HCT116 (cell line): ENCODE results near the gene TRPM4. TPM values are rescaled to one million over a fixed set of nuclear protein-coding genes. Genes with fewer than 3 reads are reported as not detected.

Experiments
- ATAC-seq: fragments of 200-7000 bp; cut with Tn5 transposase; 2 replicates; pipeline ENCODE4 v1.9.1; 2020; ENCODE audit warnings: mild to moderate bottlenecking, moderate library complexity
- BruUV-seq: library from RNA; stranded (reverse); fragments of 400-500 nt; replicated peaks from 2 replicates; lab custom pipeline; 2021; lab: Mats Ljungman, UMichigan
- CTCF ChIA-PET: fragments of 300-600 bp; sonication (Branson Sonifier 250); formaldehyde crosslinking; loops from one replicate; lab custom pipeline; 2021; ENCODE audit warnings: antibody characterized with exemption; lab: Charles Lee
- POLR2A ChIA-PET: fragments of 300-600, 350-600 bp; sonication (Branson Sonifier 250); formaldehyde crosslinking; loops from one replicate; lab custom pipeline; 2021; ENCODE audit warnings: antibody characterized with exemption; lab: Charles Lee
- RAD21 ChIA-PET, 2 experiments: fragments of 300-600 bp; sonication (Branson Sonifier 250); formaldehyde crosslinking; loops; one replicate each; lab custom pipeline; 2023; ENCODE audit warnings: low total read pairs in 2 of 2; ENCODE audit not compliant: uncharacterized antibody in 2 of 2, unreplicated experiment in 2 of 2, low non-redundant PET in 1 of 2; lab: Charles Lee
- DNase-seq: peaks from one replicate; pipeline ENCODE4 v3.0.0-alpha.2; 2010; ENCODE audit warnings: low read depth, low spot score
- H2AFZ ChIP-seq: fragments of 200-600 bp; shearing (Covaris generic), sonication (generic); 2 replicates; pipeline ENCODE4 v1.6.1; 2017; ENCODE audit warnings: low read depth, mixed run types, mixed read lengths, antibody characterized with exemption, low read length; ENCODE audit not compliant: poor library complexity, severe bottlenecking
- H3K27ac ChIP-seq: 2 replicates; pipeline ENCODE4 v1.5.1; 2012; ENCODE audit warnings: low read depth, low read length
- H3K27me3 ChIP-seq: fragments of 200-600 bp; sonication (generic); 2 replicates; pipeline ENCODE4 v1.6.1; 2016; ENCODE audit warnings: mixed run types, low read length, mixed read lengths; ENCODE audit not compliant: insufficient read depth
- H3K36me3 ChIP-seq, 2 experiments: fragments of 200-500 bp in 1 of 2; fragments of 200-600 bp in 1 of 2; sonication (Bioruptor generic) in 1 of 2; sonication (generic) in 1 of 2; 2 replicates each; pipeline versions ENCODE4 v1.5.1 to v1.6.1; 2014 to 2016; ENCODE audit warnings: low read length in 2 of 2, inconsistent platforms in 1 of 2, mixed read lengths in 1 of 2, mixed run types in 1 of 2; ENCODE audit not compliant: insufficient read depth in 2 of 2, control insufficient read depth in 1 of 2
- H3K4me1 ChIP-seq, 2 experiments: fragments of 200-600 bp in 1 of 2; sonication (generic) in 1 of 2; 2 replicates each; pipeline versions ENCODE4 v1.5.1 to v1.6.1; 2012 to 2017; ENCODE audit warnings: low read length in 2 of 2, inconsistent platforms in 1 of 2, mild to moderate bottlenecking in 1 of 2, mixed read lengths in 1 of 2, mixed run types in 1 of 2, moderate library complexity in 1 of 2; ENCODE audit not compliant: insufficient read depth in 2 of 2, control insufficient read depth in 1 of 2
- H3K4me2 ChIP-seq: fragments of 200-600 bp; sonication (generic); 2 replicates; pipeline ENCODE4 v1.6.1; 2017; ENCODE audit warnings: mixed run types, low read length, mixed read lengths
- H3K4me3 ChIP-seq, 2 experiments: fragments of 200-600 bp in 1 of 2; sonication (generic) in 1 of 2; replicated peaks in 1 of 2; 2 replicates each; pipeline ENCODE4 v1.5.1; 2011 to 2016; ENCODE audit warnings: low read length in 2 of 2, control low read depth in 1 of 2, low read depth in 1 of 2, mild to moderate bottlenecking in 1 of 2, mixed read lengths in 1 of 2, mixed run types in 1 of 2
- H3K79me2 ChIP-seq: fragments of 200-600 bp; sonication (generic); 2 replicates; pipeline ENCODE4 v1.6.1; 2017; ENCODE audit warnings: mild to moderate bottlenecking, mixed run types, low read length, moderate library complexity, mixed read lengths; ENCODE audit not compliant: insufficient read depth
- H3K9ac ChIP-seq: fragments of 200-600 bp; sonication (generic); 2 replicates; pipeline ENCODE4 v1.6.1; 2016; ENCODE audit warnings: low read length, mixed read lengths
- H3K9me2 ChIP-seq: fragments of 200-600 bp; sonication (generic), shearing (Covaris generic); 2 replicates; pipeline ENCODE4 v1.6.1; 2017; ENCODE audit warnings: mixed run types, mild to moderate bottlenecking, moderate library complexity; ENCODE audit not compliant: insufficient read depth
- H3K9me3 ChIP-seq, 2 experiments: fragments of 200-500 bp in 1 of 2; fragments of 200-600 bp in 1 of 2; sonication (Bioruptor generic) in 1 of 2; sonication (generic) in 1 of 2; 2 replicates each; pipeline ENCODE4 v1.6.1; 2014 to 2017; ENCODE audit warnings: low read length in 2 of 2, mixed read lengths in 2 of 2, inconsistent platforms in 1 of 2, low read depth in 1 of 2, mild to moderate bottlenecking in 1 of 2, mixed run types in 1 of 2, moderate library complexity in 1 of 2; ENCODE audit not compliant: control insufficient read depth in 1 of 2, insufficient read depth in 1 of 2
- H4K20me1 ChIP-seq: fragments of 200-600 bp; sonication (generic), shearing (Covaris generic); 2 replicates; pipeline ENCODE4 v1.6.1; 2017; ENCODE audit warnings: mixed run types, mild to moderate bottlenecking, moderate library complexity; ENCODE audit not compliant: insufficient read depth
- CBX3 ChIP-seq: IDR thresholded peaks from 2 replicates; pipeline ENCODE4 v1.6.1; 2012; ENCODE audit warnings: low read depth
- CEBPB ChIP-seq: IDR thresholded peaks from 2 replicates; pipeline ENCODE4 v1.6.1; 2012; ENCODE audit warnings: low read depth
- ELF1 ChIP-seq: IDR thresholded peaks from 2 replicates; pipeline ENCODE4 v1.6.1; 2012; ENCODE audit warnings: low read depth, borderline replicate concordance
- EZH2phosphoT487 ChIP-seq: fragments of 200-600 bp; IDR thresholded peaks from 2 replicates; pipeline ENCODE4 v1.6.1; 2018; ENCODE audit warnings: antibody characterized with exemption, borderline replicate concordance
- FOSL1 ChIP-seq: IDR thresholded peaks from 2 replicates; pipeline ENCODE4 v1.6.1; 2012; ENCODE audit warnings: low read depth
- JUND ChIP-seq: IDR thresholded peaks from 2 replicates; pipeline ENCODE4 v1.6.1; 2012
- POLR2AphosphoS5 ChIP-seq: IDR thresholded peaks from 2 replicates; pipeline ENCODE4 v1.6.1; 2011; ENCODE audit warnings: mild to moderate bottlenecking, low read depth, low read length, moderate library complexity
- SIN3A ChIP-seq: IDR thresholded peaks from 2 replicates; pipeline ENCODE4 v1.6.1; 2012; ENCODE audit warnings: low read depth
- SP1 ChIP-seq: IDR thresholded peaks from 2 replicates; pipeline ENCODE4 v1.6.1; 2012; ENCODE audit warnings: low read depth
- SRF ChIP-seq: IDR thresholded peaks from 2 replicates; pipeline ENCODE4 v1.6.1; 2012; ENCODE audit warnings: low read depth
- ZNF274 ChIP-seq: fragments of 200-500 bp; sonication (Bioruptor generic); IDR thresholded peaks from 2 replicates; pipeline ENCODE4 v1.6.1; 2014; ENCODE audit warnings: mild to moderate bottlenecking, low read depth, low read length, inconsistent platforms
- intact Hi-C: fragments of 100-400 bp; cut with micrococcal nuclease; formaldehyde crosslinking; loops from 2 replicates; pipeline ENCODE4 v1.10.0; 2022
- total RNA-seq: library from RNA; stranded (reverse); gene quantifications from one replicate; pipeline ENCODE4 v1.2.1, GENCODE V29; 2021; ENCODE audit not compliant: unreplicated experiment
- TF ChIP-seq, protein P1 (sequence below): IDR thresholded peaks from 2 replicates; pipeline ENCODE4 v1.6.1; 2012
- TF ChIP-seq, protein P2 (sequence below): IDR thresholded peaks from 2 replicates; pipeline ENCODE4 v1.6.1; 2011; ENCODE audit warnings: mild to moderate bottlenecking, low read length, moderate library complexity; ENCODE audit not compliant: insufficient replicate concordance; ENCODE audit errors: extremely low read depth
- TF ChIP-seq, protein P3 (sequence below): IDR thresholded peaks from 2 replicates; pipeline ENCODE4 v1.6.1; 2012; ENCODE audit warnings: low read depth

TRPM4 gene
- total RNA-seq, 1 experiment from 2014 or later: 44.2 TPM

DNA sequence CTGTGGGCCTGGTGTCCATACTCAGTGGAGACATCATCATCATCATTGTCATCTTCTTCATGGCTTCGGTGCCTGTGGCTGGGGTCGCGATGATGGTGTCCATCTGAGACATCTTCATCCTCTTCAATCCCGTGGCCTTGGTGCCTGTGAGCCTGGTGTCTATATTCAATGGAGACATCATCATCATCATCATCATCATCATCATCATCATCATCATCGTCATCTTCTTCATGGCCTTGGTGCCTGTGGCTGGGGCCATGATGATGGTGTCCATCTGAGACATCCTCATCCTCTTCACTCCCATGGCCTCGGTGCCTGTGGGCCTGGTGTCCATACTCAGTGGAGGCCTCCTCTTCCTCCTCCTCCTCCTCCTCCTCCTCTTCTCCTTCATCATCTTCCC, 3.3 kb upstream of the TRPM4 start:
- ChIA-PET CTCF (no interaction called here), POLR2A (no interaction called here), RAD21 (no interaction called here)
- H3K9ac ChIP-seq: no peak overlapping the region
- TF ChIP-seq ZNF274 (no peak), FOSL1 (no peak), SIN3A (no peak), POLR2AphosphoS5 (no peak), CEBPB (no peak), JUND (no peak), EZH2phosphoT487 (no peak), SRF (no peak), SP1 (no peak), CBX3 (no peak), ELF1 (no peak)
- TF ChIP-seq, protein P1, sequence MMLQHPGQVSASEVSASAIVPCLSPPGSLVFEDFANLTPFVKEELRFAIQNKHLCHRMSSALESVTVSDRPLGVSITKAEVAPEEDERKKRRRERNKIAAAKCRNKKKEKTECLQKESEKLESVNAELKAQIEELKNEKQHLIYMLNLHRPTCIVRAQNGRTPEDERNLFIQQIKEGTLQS: no peak
- TF ChIP-seq, protein P2, sequence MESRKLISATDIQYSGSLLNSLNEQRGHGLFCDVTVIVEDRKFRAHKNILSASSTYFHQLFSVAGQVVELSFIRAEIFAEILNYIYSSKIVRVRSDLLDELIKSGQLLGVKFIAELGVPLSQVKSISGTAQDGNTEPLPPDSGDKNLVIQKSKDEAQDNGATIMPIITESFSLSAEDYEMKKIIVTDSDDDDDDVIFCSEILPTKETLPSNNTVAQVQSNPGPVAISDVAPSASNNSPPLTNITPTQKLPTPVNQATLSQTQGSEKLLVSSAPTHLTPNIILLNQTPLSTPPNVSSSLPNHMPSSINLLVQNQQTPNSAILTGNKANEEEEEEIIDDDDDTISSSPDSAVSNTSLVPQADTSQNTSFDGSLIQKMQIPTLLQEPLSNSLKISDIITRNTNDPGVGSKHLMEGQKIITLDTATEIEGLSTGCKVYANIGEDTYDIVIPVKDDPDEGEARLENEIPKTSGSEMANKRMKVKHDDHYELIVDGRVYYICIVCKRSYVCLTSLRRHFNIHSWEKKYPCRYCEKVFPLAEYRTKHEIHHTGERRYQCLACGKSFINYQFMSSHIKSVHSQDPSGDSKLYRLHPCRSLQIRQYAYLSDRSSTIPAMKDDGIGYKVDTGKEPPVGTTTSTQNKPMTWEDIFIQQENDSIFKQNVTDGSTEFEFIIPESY: no peak
- TF ChIP-seq, protein P3, sequence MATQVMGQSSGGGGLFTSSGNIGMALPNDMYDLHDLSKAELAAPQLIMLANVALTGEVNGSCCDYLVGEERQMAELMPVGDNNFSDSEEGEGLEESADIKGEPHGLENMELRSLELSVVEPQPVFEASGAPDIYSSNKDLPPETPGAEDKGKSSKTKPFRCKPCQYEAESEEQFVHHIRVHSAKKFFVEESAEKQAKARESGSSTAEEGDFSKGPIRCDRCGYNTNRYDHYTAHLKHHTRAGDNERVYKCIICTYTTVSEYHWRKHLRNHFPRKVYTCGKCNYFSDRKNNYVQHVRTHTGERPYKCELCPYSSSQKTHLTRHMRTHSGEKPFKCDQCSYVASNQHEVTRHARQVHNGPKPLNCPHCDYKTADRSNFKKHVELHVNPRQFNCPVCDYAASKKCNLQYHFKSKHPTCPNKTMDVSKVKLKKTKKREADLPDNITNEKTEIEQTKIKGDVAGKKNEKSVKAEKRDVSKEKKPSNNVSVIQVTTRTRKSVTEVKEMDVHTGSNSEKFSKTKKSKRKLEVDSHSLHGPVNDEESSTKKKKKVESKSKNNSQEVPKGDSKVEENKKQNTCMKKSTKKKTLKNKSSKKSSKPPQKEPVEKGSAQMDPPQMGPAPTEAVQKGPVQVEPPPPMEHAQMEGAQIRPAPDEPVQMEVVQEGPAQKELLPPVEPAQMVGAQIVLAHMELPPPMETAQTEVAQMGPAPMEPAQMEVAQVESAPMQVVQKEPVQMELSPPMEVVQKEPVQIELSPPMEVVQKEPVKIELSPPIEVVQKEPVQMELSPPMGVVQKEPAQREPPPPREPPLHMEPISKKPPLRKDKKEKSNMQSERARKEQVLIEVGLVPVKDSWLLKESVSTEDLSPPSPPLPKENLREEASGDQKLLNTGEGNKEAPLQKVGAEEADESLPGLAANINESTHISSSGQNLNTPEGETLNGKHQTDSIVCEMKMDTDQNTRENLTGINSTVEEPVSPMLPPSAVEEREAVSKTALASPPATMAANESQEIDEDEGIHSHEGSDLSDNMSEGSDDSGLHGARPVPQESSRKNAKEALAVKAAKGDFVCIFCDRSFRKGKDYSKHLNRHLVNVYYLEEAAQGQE: no peak
- DNase-seq: no peak
- intact Hi-C loops: no loop called here
- H3K9me3 ChIP-seq: no peaks in the 10 kb centered on the region
- no peak overlapping the region for H3K4me2 ChIP-seq
- ATAC-seq: no peak
- no peaks in the 10 kb centered on the region for H3K36me3 ChIP-seq
- H3K4me3 ChIP-seq: no peak overlapping the region
- BruUV-seq: no TSS peak
- no peak overlapping the region for H2AFZ ChIP-seq
- H3K79me2 ChIP-seq: peaks cover 8% of the 10 kb centered on the region
- no peaks in the 10 kb centered on the region for H4K20me1 ChIP-seq
- no peak overlapping the region for H3K27ac ChIP-seq
- H3K27me3 ChIP-seq: no peaks in the 10 kb centered on the region
- peaks cover 19 to 47% of the 10 kb centered on the region in 2 experiments for H3K4me1 ChIP-seq
- no peaks in the 10 kb centered on the region for H3K9me2 ChIP-seq
